Measurements from ENCODE around the gene NR1D1.

DNA sequence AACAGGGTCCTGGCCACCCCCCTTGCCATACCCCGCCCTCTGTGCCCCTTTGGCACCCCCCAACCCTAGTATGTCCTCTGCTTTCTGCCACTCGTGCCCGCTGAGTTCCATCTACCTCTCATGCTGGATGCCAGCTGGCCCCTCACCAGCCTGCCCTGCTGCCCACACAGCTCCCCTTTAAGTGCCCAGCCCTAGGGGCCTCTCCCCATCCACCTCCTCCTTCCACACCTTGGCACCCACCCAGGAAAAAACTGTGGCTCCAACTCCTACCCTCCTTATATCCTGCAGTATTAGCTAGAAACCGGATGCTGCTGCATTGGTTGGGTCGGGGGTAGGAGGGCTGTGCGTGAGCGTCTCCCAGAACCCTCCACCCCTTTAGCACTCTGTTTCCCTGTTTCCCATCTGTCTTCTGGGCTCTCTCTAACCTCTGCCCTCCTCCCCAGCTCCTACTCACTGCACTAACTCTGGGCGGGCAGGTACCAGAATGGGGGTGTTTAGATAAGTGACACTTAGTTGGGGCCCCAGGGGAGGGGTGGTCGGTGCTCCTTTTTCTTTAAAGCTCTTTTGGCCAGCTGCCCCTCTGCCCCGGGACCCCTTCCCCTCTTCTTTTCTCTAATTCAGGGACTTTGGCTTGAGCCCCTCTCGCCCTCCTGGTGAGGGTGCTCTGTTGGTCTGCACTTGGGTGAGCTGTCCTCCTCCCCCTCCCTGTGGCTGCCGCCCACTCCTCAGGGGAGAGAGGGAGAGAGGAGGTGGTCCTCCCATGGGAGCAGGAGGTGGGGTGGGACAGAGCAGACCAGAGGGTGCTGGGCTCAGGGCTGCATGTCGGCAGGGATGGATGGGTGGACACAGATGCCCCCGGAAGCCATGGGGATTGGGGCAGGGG lies 9.9 kb downstream of the NR1D1 start:
- TF ChIP-seq HDGF (IDR thresholded peaks at IDR 0.05; ENCODE audit: borderline replicate concordance) (no peak), SUZ12 (IDR thresholded peaks at IDR 0.05) (no peak), FOXM1 (IDR thresholded peaks at IDR 0.05; ENCODE audit: borderline replicate concordance) (no peak), ZNF384 (IDR thresholded peaks at IDR 0.05) (no peak), FOXA1 (IDR thresholded peaks at IDR 0.05) (no peak)
